GM12878 (cell line): Measurements from ENCODE around the gene SLC23A2. TPM values are rescaled to one million over a fixed set of nuclear protein-coding genes. Genes with fewer than 3 reads are reported as not detected.

Experiments used
- ATF2 ChIP-seq: IDR thresholded peaks from 2 replicates; pipeline ENCODE4 v1.6.1; 2012; ENCODE audit warnings: low read length, inconsistent platforms
- BACH1 ChIP-seq: fragments of 450-650 bp; IDR thresholded peaks from 2 replicates; pipeline ENCODE4 v1.6.1; 2017; ENCODE audit warnings: mild to moderate bottlenecking, borderline replicate concordance
- BHLHE40 ChIP-seq, 2 experiments: fragments of 450-650 bp in 1 of 2; IDR thresholded peaks; 2 replicates each; pipeline ENCODE4 v1.6.1; 2011 to 2017; ENCODE audit warnings: low read depth in 2 of 2, borderline replicate concordance in 1 of 2, improper control_type of control experiment in 1 of 2, low read length in 1 of 2, mild to moderate bottlenecking in 1 of 2
- CREB1 ChIP-seq: IDR thresholded peaks from 2 replicates; pipeline ENCODE4 v1.6.1; 2012; ENCODE audit warnings: low read depth, mild to moderate bottlenecking, inconsistent platforms
- CREM ChIP-seq: IDR thresholded peaks from 2 replicates; pipeline ENCODE4 v1.6.1; 2014; ENCODE audit warnings: antibody characterized with exemption, low read depth
- CTCF ChIP-seq, 3 experiments: IDR thresholded peaks in 2 of 3; conservative IDR thresholded peaks in 1 of 3; 2 replicates each; pipeline ENCODE4 v1.5.1; 2011; ENCODE audit warnings: low read depth in 3 of 3, low read length in 3 of 3, mild to moderate bottlenecking in 3 of 3, control low read depth in 2 of 3, moderate library complexity in 2 of 3, inconsistent platforms in 1 of 3, mixed read lengths in 1 of 3; ENCODE audit not compliant: control insufficient read depth in 2 of 3, insufficient read depth in 1 of 3; ENCODE audit errors: extremely low read depth in 1 of 3
- EZH2 ChIP-seq: IDR thresholded peaks from 2 replicates; pipeline ENCODE4 v1.6.1; 2012; ENCODE audit warnings: low read depth, mild to moderate bottlenecking, control low read depth, inconsistent platforms, low read length, borderline replicate concordance; ENCODE audit not compliant: control insufficient read depth
- JUNB ChIP-seq: IDR thresholded peaks from 2 replicates; pipeline ENCODE4 v1.6.1; 2016; ENCODE audit warnings: antibody characterized with exemption, mild to moderate bottlenecking
- MEF2A ChIP-seq: IDR thresholded peaks from 2 replicates; pipeline ENCODE4 v1.6.1; 2011; ENCODE audit warnings: low read depth, mild to moderate bottlenecking, low read length, moderate library complexity; ENCODE audit not compliant: insufficient read depth
- MLLT1 ChIP-seq: fragments of 450-650 bp; IDR thresholded peaks from 2 replicates; pipeline ENCODE4 v1.6.1; 2016; ENCODE audit warnings: mild to moderate bottlenecking
- NR2F1 ChIP-seq: fragments of 450-650 bp; conservative IDR thresholded peaks from 2 replicates; pipeline ENCODE4 v1.6.1; 2017; ENCODE audit warnings: mild to moderate bottlenecking
- PKNOX1 ChIP-seq: fragments of 450-650 bp; IDR thresholded peaks from 2 replicates; pipeline ENCODE4 v1.6.1; 2016; ENCODE audit warnings: mild to moderate bottlenecking
- POLR2A ChIP-seq: IDR thresholded peaks from 2 replicates; pipeline ENCODE4 v1.6.1; 2011; ENCODE audit warnings: low read depth, mild to moderate bottlenecking, low read length
- POLR2AphosphoS5 ChIP-seq: IDR thresholded peaks from 2 replicates; pipeline ENCODE4 v1.6.1; 2011; ENCODE audit warnings: mild to moderate bottlenecking, low read length, inconsistent platforms
- RB1 ChIP-seq: fragments of 450-650 bp; formaldehyde crosslinking; IDR thresholded peaks from 2 replicates; pipeline ENCODE4 v1.6.1; 2017; ENCODE audit warnings: mild to moderate bottlenecking, borderline replicate concordance
- SIN3A ChIP-seq: IDR thresholded peaks from 2 replicates; pipeline ENCODE4 v1.6.1; 2012; ENCODE audit warnings: low read depth, low read length, improper control_type of control experiment
- SIX5 ChIP-seq: IDR thresholded peaks from 2 replicates; pipeline ENCODE4 v1.6.1; 2011; ENCODE audit warnings: mild to moderate bottlenecking, low read depth, low read length, moderate library complexity; ENCODE audit not compliant: severe bottlenecking
- SKIL ChIP-seq: fragments of 450-650 bp; IDR thresholded peaks from 2 replicates; pipeline ENCODE4 v1.6.1; 2017; ENCODE audit warnings: mild to moderate bottlenecking, low read depth, inconsistent platforms; ENCODE audit not compliant: poor library complexity, severe bottlenecking
- TAF1 ChIP-seq: IDR thresholded peaks from 2 replicates; pipeline ENCODE4 v1.6.1; 2011; ENCODE audit warnings: mild to moderate bottlenecking, low read depth, low read length, borderline replicate concordance
- ZNF207 ChIP-seq: fragments of 450-650 bp; IDR thresholded peaks from 2 replicates; pipeline ENCODE4 v1.6.1; 2014; ENCODE audit warnings: antibody characterized with exemption, mild to moderate bottlenecking, borderline replicate concordance
- ZNF622 ChIP-seq: fragments of 450-650 bp; IDR thresholded peaks from 2 replicates; pipeline ENCODE4 v1.6.1; 2017; ENCODE audit warnings: mild to moderate bottlenecking, inconsistent platforms
- polyA plus RNA-seq, 11 experiments: library from polyadenylated mRNA; depleted of rRNA in 4 of 11; unstranded in 6 of 11; stranded (reverse) in 5 of 11; fragments of >200 nt; fragmentation: Nextera tagmentation in 4 of 11; fragmentation: Illumina TruSeq in 1 of 11; extraction: Ambion mirVana in 4 of 11; extraction: Trizol in 1 of 11; gene quantifications; 1 replicate in 1 of 11; 2 replicates in 10 of 11; pipeline versions ENCODE4 v1.2.1 to v1.2.3, GENCODE V29; 2011 to 2016; ENCODE audit warnings: inconsistent platforms in 2 of 11, missing spikeins in 2 of 11, low read depth in 1 of 11
- total RNA-seq, 4 experiments: library from RNA; depleted of rRNA in 3 of 4; stranded (reverse); fragments of >200 nt in 3 of 4; fragmentation: Illumina TruSeq in 1 of 4; extraction: Trizol in 1 of 4; gene quantifications; 2 replicates each; pipeline versions ENCODE4 v1.2.1 to v1.2.3, GENCODE V29; 2013 to 2021

The SLC23A2 gene
- total and polyA plus RNA-seq, 10 of the 15 experiments (the other 5 are each of a cell fraction or from before 2014, with no cell fraction given), result 4.4 to 56.1 (median 35.5) TPM

GRCh38 chr20:4813863-4814695 is 187.2 kb downstream of the SLC23A2 start (continued):
- peak in 2 of 3 experiments; percentile 1 to 10; a peak in 1 of 6 replicates for TF ChIP-seq CTCF (IDR thresholded peaks at IDR 0.05 in 2 of 3, conservative IDR thresholded peaks at IDR 0.05 in 1 of 3; ENCODE audit: control insufficient read depth in 2 of 3, extremely low read depth in 1 of 3, insufficient read depth in 1 of 3, low read depth in 3 of 3, low read length in 3 of 3)
- TF ChIP-seq EZH2, result no peak
- TF ChIP-seq ZNF622, result no peak
- TF ChIP-seq BACH1, result 0 out of 2 replicates have a peak, but pooled peaks have one; percentile 52
- TF ChIP-seq ZNF207, result no peak
- peak in 1 of 2 experiments; percentile 9; a peak in 1 of 4 replicates for TF ChIP-seq BHLHE40 (IDR thresholded peaks at IDR 0.05; ENCODE audit: borderline replicate concordance in 1 of 2, low read depth in 2 of 2, low read length in 1 of 2)
- no peak; the same call in 1 of the 2 replicates for TF ChIP-seq POLR2A
- peak; percentile 40; the same call in 1 of the 2 replicates for TF ChIP-seq SIN3A
- peak; percentile 21; the same call in 1 of the 2 replicates for TF ChIP-seq PKNOX1
- TF ChIP-seq CREB1, result no peak
- no peak for TF ChIP-seq ATF2
- no peak for TF ChIP-seq CREM
- TF ChIP-seq JUNB, result peak; percentile 19; the same call in 1 of the 2 replicates
- TF ChIP-seq NR2F1, result no peak
- TF ChIP-seq SKIL, result no peak
- TF ChIP-seq SIX5, result peak; percentile 16
- 0 out of 2 replicates have a peak, but pooled peaks have one; percentile 22 for TF ChIP-seq RB1
- 0 out of 2 replicates have a peak, but pooled peaks have one; percentile 9 for TF ChIP-seq MEF2A
- 0 out of 2 replicates have a peak, but pooled peaks have one; percentile 43 for TF ChIP-seq TAF1
- peak; percentile 78 for TF ChIP-seq POLR2AphosphoS5
- peak; percentile 54; the same call in 1 of the 2 replicates for TF ChIP-seq MLLT1
